Fibroblast of mammary gland (primary cell): ENCODE measurements around the gene GPR62.

Source experiments
- DNase-seq: peaks from one replicate; pipeline ENCODE4 v3.0.0-alpha.2; 2010; ENCODE audit warnings: low read depth
- H3K4me3 ChIP-seq: 2 replicates; pipeline ENCODE4 v1.5.1; 2011; ENCODE audit warnings: low read depth, mild to moderate bottlenecking, low read length, moderate library complexity; ENCODE audit not compliant: control insufficient read depth
- CTCF ChIP-seq: conservative IDR thresholded peaks from 2 replicates; pipeline ENCODE4 v1.5.1; 2011; ENCODE audit warnings: low read depth, low read length, inconsistent platforms; ENCODE audit not compliant: control insufficient read depth, insufficient read depth

The GPR62 gene

GRCh38 chr3:52004906-52005395 lies 49.8 kb downstream of the GPR62 start:
- no peak for DNase-seq
- no peak for TF ChIP-seq CTCF
- no peak overlapping the region for H3K4me3 ChIP-seq

GRCh38 chr3:52005571-52005986 lies 50.4 kb downstream of the GPR62 start:
- no peak overlapping the region for H3K4me3 ChIP-seq
- DNase-seq, result peak; percentile 81
- TF ChIP-seq CTCF, result no peak

- no peak overlapping the region for H3K4me3 ChIP-seq
- DNase-seq, result no peak
- no peak for TF ChIP-seq CTCF
Observed at GRCh38 chr3:52006017-52006819, 51.0 kb downstream of the GPR62 start.

- H3K4me3 ChIP-seq, result no peak overlapping the region
- no peak for DNase-seq
- no peak for TF ChIP-seq CTCF
Observed at GRCh38 chr3:52006820-52007133, 51.6 kb downstream of the GPR62 start.
